Activated CD8-positive, alpha-beta memory T cell treated with anti-CD3 and anti-CD28 coated beads for 1 hour (primary cell): ENCODE measurements around the gene TMEM163.

Experiments used
- DNase-seq, 2 donors: peaks; one replicate each; pipeline ENCODE4 v3.0.0-alpha.2; 2020; ENCODE audit warnings: low read depth in 1 of 2; ENCODE audit errors: extremely low read depth in 1 of 2

Gene TMEM163

GRCh38 chr2:134460583-134460998, 258.2 kb downstream of the TMEM163 start:
- DNase-seq, result peak in 1 of 2 donors; percentile 4

- no peak for DNase-seq
Measured at GRCh38 chr2:134459706-134460406, 258.9 kb downstream of the TMEM163 start.

- no peak for DNase-seq
Measured at GRCh38 chr2:134458950-134459349, 259.9 kb downstream of the TMEM163 start.

GRCh38 chr2:134458473-134458853, 260.3 kb downstream of the TMEM163 start:
- no peak for DNase-seq

- no peak for DNase-seq
Measured at GRCh38 chr2:134457765-134458472, 260.9 kb downstream of the TMEM163 start.

GRCh38 chr2:134457353-134457752, 261.4 kb downstream of the TMEM163 start:
- no peak for DNase-seq

GRCh38 chr2:134455426-134455825, 263.4 kb downstream of the TMEM163 start:
- DNase-seq, result no peak

- DNase-seq, result no peak
Measured at GRCh38 chr2:134454931-134455330, 263.9 kb downstream of the TMEM163 start.

GRCh38 chr2:134454426-134454825, 264.4 kb downstream of the TMEM163 start:
- DNase-seq, result no peak

GRCh38 chr2:134453973-134454372, 264.8 kb downstream of the TMEM163 start:
- DNase-seq, result no peak

GRCh38 chr2:134453476-134453875, 265.3 kb downstream of the TMEM163 start:
- no peak for DNase-seq

GRCh38 chr2:134452042-134452733, 266.6 kb downstream of the TMEM163 start:
- DNase-seq, result no peak

GRCh38 chr2:134451347-134451630, 267.5 kb downstream of the TMEM163 start:
- no peak for DNase-seq

- no peak for DNase-seq
Measured at GRCh38 chr2:134449751-134450513, 268.9 kb downstream of the TMEM163 start.

- no peak for DNase-seq
Measured at GRCh38 chr2:134449157-134449556, 269.6 kb downstream of the TMEM163 start.

- DNase-seq, result no peak
Measured at GRCh38 chr2:134448650-134449049, 270.1 kb downstream of the TMEM163 start.

GRCh38 chr2:134447669-134448068, 271.1 kb downstream of the TMEM163 start:
- DNase-seq, result no peak

- no peak for DNase-seq
Measured at GRCh38 chr2:134446383-134447017, 272.3 kb downstream of the TMEM163 start.

GRCh38 chr2:134445985-134446382, 272.8 kb downstream of the TMEM163 start:
- DNase-seq, result no peak

- no peak for DNase-seq
Measured at GRCh38 chr2:134445116-134445515, 273.7 kb downstream of the TMEM163 start.
